Measurements from ENCODE around the gene PGM2. TPM values are rescaled to one million over a fixed set of nuclear protein-coding genes. Genes with fewer than 3 reads are reported as not detected.

The PGM2 gene
- total RNA-seq, 3 donors from 2014 or later (not counting 1 experiment from before 2014, with no cell fraction given), result 18.7 to 31.9 (median 27.1) TPM

DNA sequence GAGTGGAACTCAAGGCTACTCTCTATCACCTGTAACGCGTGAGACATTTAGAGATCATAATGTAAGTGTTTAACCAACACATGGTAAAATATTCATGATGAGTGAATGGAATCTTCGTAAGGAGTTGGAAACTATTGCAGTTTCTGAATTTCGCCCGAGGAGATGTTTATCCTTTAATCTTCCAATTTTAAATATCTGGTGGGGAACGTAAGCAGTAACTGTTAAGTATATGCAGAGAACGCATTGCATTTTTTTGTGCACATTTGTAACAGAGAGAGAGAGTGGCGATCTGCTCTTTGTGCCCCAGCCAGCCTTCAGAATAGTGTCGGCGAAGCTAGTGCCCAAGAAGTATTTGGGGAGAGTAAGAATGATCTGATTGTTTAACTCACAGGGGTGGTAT, 9.8 kb downstream of the PGM2 start:
- peak overlapping the region in 1 of 2 donors; percentile 29 for H3K27ac Mint-ChIP-seq
- no peaks in the 10 kb centered on the region for H3K9me3 Mint-ChIP-seq
- no peaks in the 10 kb centered on the region for H3K27me3 ChIP-seq (ENCODE audit: control insufficient read depth, insufficient read depth, low read length)
- H3K36me3 Mint-ChIP-seq, result peaks cover 28% of the 10 kb centered on the region
- intact Hi-C loops (cut with micrococcal nuclease), result no loop called here
- no peak overlapping the region for H3K4me3 Mint-ChIP-seq
- TF ChIP-seq, protein P1, sequence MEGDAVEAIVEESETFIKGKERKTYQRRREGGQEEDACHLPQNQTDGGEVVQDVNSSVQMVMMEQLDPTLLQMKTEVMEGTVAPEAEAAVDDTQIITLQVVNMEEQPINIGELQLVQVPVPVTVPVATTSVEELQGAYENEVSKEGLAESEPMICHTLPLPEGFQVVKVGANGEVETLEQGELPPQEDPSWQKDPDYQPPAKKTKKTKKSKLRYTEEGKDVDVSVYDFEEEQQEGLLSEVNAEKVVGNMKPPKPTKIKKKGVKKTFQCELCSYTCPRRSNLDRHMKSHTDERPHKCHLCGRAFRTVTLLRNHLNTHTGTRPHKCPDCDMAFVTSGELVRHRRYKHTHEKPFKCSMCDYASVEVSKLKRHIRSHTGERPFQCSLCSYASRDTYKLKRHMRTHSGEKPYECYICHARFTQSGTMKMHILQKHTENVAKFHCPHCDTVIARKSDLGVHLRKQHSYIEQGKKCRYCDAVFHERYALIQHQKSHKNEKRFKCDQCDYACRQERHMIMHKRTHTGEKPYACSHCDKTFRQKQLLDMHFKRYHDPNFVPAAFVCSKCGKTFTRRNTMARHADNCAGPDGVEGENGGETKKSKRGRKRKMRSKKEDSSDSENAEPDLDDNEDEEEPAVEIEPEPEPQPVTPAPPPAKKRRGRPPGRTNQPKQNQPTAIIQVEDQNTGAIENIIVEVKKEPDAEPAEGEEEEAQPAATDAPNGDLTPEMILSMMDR (IDR thresholded peaks at IDR 0.05), result no peak
- peaks cover 12% of the 10 kb centered on the region for H3K4me1 ChIP-seq (ENCODE audit: control insufficient read depth, insufficient read depth, low read length)
- no peak for ATAC-seq
- DNase-seq, result no peak
- no peaks in the 10 kb centered on the region for H3K27me3 Mint-ChIP-seq (ENCODE audit: low read depth in 2 of 2)
- peaks cover 24 to 39% of the 10 kb centered on the region in 2 donors for H3K4me1 Mint-ChIP-seq
- 98% methylated on average over 10 of the region's 10 CpGs for WGBS (ENCODE audit: insufficient coverage)
- peaks cover 66% of the 10 kb centered on the region for H3K36me3 ChIP-seq (ENCODE audit: control insufficient read depth, insufficient read depth, low read length)
- H3K9me3 ChIP-seq (ENCODE audit: control insufficient read depth, insufficient read depth, low read length), result no peaks in the 10 kb centered on the region
- no peak overlapping the region for H3K4me3 ChIP-seq (ENCODE audit: low read length)
- H3K27ac ChIP-seq (ENCODE audit: low read length), result no peak overlapping the region

DNA sequence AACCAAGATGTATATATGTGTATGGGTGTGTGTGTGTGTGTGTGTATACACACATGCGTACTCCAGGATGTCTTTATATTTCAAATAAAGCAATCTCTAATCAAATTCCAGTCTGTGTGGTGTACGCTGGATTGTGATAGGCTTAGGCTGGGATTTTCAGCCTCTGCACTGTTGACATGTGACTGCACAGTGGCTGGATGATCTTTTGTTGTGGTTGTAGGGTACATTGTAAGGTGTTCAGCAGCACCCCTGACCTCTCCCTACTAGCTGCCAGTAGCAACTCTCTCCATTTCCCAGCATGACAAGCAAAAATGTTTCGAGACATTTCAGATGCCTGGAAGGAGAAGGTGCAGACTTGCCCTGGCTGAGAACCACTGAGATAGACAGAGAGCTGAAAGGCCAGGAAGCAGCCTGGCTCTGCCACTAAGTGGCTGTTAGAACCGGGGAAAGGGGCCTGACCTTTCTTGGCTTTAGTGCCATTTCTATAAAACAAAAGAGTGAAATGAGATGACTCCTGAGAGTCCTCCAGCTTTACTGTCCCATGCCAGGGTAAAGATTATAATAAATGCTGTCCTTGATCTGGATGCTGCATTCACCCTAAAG, 10.5 kb downstream of the PGM2 start:
- intact Hi-C loops (cut with micrococcal nuclease), result no loop called here
- Mint-ChIP-seq H3K4me1 (peaks cover 19 to 37% of the 10 kb centered on the region in 2 donors), H3K27ac (peak overlapping the region; percentile 19 to 29), H3K27me3 (ENCODE audit: low read depth in 2 of 2) (no peaks in the 10 kb centered on the region), H3K4me3 (no peak overlapping the region), H3K36me3 (peaks cover 28% of the 10 kb centered on the region), H3K9me3 (no peaks in the 10 kb centered on the region)
- H3K9me3 ChIP-seq (ENCODE audit: control insufficient read depth, insufficient read depth, low read length), result no peaks in the 10 kb centered on the region
- DNase-seq (no peak), ATAC-seq (peak in 1 of 3 donors; percentile 34)
- peaks cover 12% of the 10 kb centered on the region for H3K4me1 ChIP-seq (ENCODE audit: control insufficient read depth, insufficient read depth, low read length)
- no peak overlapping the region for H3K4me3 ChIP-seq (ENCODE audit: low read length)
- 44% methylated on average over 3 of the region's 4 CpGs for WGBS (ENCODE audit: insufficient coverage)
- H3K27ac ChIP-seq (ENCODE audit: low read length), result peak overlapping the region; percentile 46
- no peaks in the 10 kb centered on the region for H3K27me3 ChIP-seq (ENCODE audit: control insufficient read depth, insufficient read depth, low read length)
- H3K36me3 ChIP-seq (ENCODE audit: control insufficient read depth, insufficient read depth, low read length), result peaks cover 65% of the 10 kb centered on the region
- TF ChIP-seq, protein P1 (IDR thresholded peaks at IDR 0.05), result no peak

DNA sequence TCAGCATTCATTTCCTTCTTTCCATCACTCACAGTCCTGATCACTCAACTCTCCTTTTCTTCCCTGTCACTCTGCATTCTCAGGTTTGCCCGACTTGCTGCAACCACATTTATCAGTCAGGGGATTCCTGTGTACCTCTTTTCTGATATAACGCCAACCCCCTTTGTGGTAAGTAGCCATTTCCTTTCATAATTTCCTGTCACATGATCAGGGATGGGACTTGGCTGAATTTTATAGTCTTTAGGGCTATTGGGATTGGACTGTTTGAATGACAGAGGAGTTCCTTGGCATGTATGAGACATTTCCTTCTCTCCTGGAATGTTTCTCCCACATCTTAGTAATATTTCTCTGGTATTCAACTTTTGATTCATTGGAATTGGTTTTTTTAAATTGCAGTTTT, 11.0 kb downstream of the PGM2 start:
- Mint-ChIP-seq H3K9me3 (no peaks in the 10 kb centered on the region), H3K4me3 (no peak overlapping the region), H3K27me3 (ENCODE audit: low read depth in 2 of 2) (no peaks in the 10 kb centered on the region), H3K36me3 (peaks cover 23% of the 10 kb centered on the region), H3K27ac (peak overlapping the region in 1 of 2 donors; percentile 29), H3K4me1 (peaks cover 16 to 33% of the 10 kb centered on the region in 2 donors)
- Histone ChIP-seq H3K36me3 (ENCODE audit: control insufficient read depth, insufficient read depth, low read length) (peaks cover 65% of the 10 kb centered on the region), H3K4me3 (ENCODE audit: low read length) (no peak overlapping the region), H3K9me3 (ENCODE audit: control insufficient read depth, insufficient read depth, low read length) (no peaks in the 10 kb centered on the region), H3K27ac (ENCODE audit: low read length) (peak overlapping the region; percentile 46), H3K27me3 (ENCODE audit: control insufficient read depth, insufficient read depth, low read length) (no peaks in the 10 kb centered on the region), H3K4me1 (ENCODE audit: control insufficient read depth, insufficient read depth, low read length) (peaks cover 12% of the 10 kb centered on the region)
- DNase-seq (peak in 1 of 2 donors; percentile 30), ATAC-seq (peak in 1 of 3 donors; percentile 28)
- 0% methylated on average over 2 of the region's 2 CpGs for WGBS (ENCODE audit: insufficient coverage)
- intact Hi-C loops (cut with micrococcal nuclease), result no loop called here
- TF ChIP-seq, protein P1 (IDR thresholded peaks at IDR 0.05), result no peak

DNA sequence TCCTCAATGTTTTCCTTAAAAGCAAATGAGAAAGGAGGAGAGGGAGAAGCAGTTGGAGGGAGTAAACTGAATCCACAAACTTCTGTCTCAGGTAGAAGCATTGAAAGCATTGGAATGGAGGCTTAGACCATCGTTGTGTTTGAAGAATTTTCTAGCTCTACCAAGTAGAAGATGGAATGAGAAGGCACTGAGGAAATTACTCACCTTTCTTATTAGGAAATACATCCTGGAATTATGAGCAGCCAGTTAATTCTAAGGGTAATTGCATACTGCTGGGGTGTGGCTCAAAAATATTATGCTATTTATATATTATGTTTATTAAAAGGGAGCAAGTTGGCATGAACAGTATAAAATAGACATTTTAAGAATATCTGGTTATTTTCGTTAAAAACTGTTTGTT, 12.9 kb downstream of the PGM2 start:
- DNase-seq (no peak), ATAC-seq (no peak)
- Histone ChIP-seq H3K9me3 (ENCODE audit: control insufficient read depth, insufficient read depth, low read length) (no peaks in the 10 kb centered on the region), H3K4me1 (ENCODE audit: control insufficient read depth, insufficient read depth, low read length) (peaks cover 12% of the 10 kb centered on the region), H3K27me3 (ENCODE audit: control insufficient read depth, insufficient read depth, low read length) (no peaks in the 10 kb centered on the region), H3K27ac (ENCODE audit: low read length) (no peak overlapping the region), H3K4me3 (ENCODE audit: low read length) (no peak overlapping the region), H3K36me3 (ENCODE audit: control insufficient read depth, insufficient read depth, low read length) (peaks cover 63% of the 10 kb centered on the region)
- H3K27ac Mint-ChIP-seq, result peak overlapping the region in 1 of 2 donors; percentile 35
- no peaks in the 10 kb centered on the region for H3K9me3 Mint-ChIP-seq
- intact Hi-C loops (cut with micrococcal nuclease), result no loop called here
- peaks cover 16 to 33% of the 10 kb centered on the region in 2 donors for H3K4me1 Mint-ChIP-seq
- H3K27me3 Mint-ChIP-seq (ENCODE audit: low read depth in 2 of 2), result no peaks in the 10 kb centered on the region
- TF ChIP-seq, protein P1 (IDR thresholded peaks at IDR 0.05), result no peak
- peaks cover 23% of the 10 kb centered on the region for H3K36me3 Mint-ChIP-seq
- no peak overlapping the region for H3K4me3 Mint-ChIP-seq
- 100% methylated on average over 1 of the region's 2 CpGs for WGBS (ENCODE audit: insufficient coverage)

All from natural killer cell (primary cell).